GM12874 (cell line): ENCODE results near the gene MSH3.

Source experiments
- CTCF ChIP-seq: IDR thresholded peaks from 2 replicates; pipeline ENCODE4 v1.5.1; 2011; ENCODE audit warnings: low read depth, mild to moderate bottlenecking, control low read depth, low read length, moderate library complexity; ENCODE audit not compliant: insufficient read depth

Gene MSH3

GRCh38 chr5:80632700-80633099 lies 21.8 kb upstream of the MSH3 start:
- TF ChIP-seq CTCF: no peak

- TF ChIP-seq CTCF: no peak
These were observed 20.3 kb upstream of the MSH3 start for GRCh38 chr5:80634193-80634592.

GRCh38 chr5:80641353-80641752 lies 13.1 kb upstream of the MSH3 start:
- TF ChIP-seq CTCF: no peak

GRCh38 chr5:80644900-80645299 lies 9.6 kb upstream of the MSH3 start:
- TF ChIP-seq CTCF: no peak

GRCh38 chr5:80646926-80647325 lies 7.5 kb upstream of the MSH3 start:
- TF ChIP-seq CTCF: no peak

GRCh38 chr5:80653502-80653901 lies 950 bp upstream of the MSH3 start:
- TF ChIP-seq CTCF: no peak

GRCh38 chr5:80654054-80654390 lies 430 bp upstream of the MSH3 start:
- no peak for TF ChIP-seq CTCF

GRCh38 chr5:80655231-80655774 lies 851 bp downstream of the MSH3 start:
- no peak for TF ChIP-seq CTCF
